T-helper 17 cell (primary cell): ENCODE data around the gene GJB4. TPM values are rescaled to one million over a fixed set of nuclear protein-coding genes. Genes with fewer than 3 reads are reported as not detected.
A peak's percentile ranks its signal among the peaks of the same experiment; 100 is the strongest.

ENCODE experiments used
- ATAC-seq: fragments of 150-1000 bp; cut with Tn5 transposase; 2 replicates; pipeline ENCODE4 v1.10.0; 2021; ENCODE audit warnings: mild to moderate bottlenecking, moderate library complexity
- DNase-seq, 3 donors: peaks; one replicate each; pipeline versions ENCODE4 v3.0.0 to v3.0.0-alpha.2; 2020 to 2021
- H3K9me3 ChIP-seq: one replicate; pipeline ENCODE4 v1.7.0; 2013; ENCODE audit warnings: low read length, mild to moderate bottlenecking; ENCODE audit not compliant: control insufficient read depth, poor library complexity, severe bottlenecking
- H3K27ac Mint-ChIP-seq: one replicate; pipeline ENCODE4 v1.8.0; 2022; ENCODE audit warnings: mild to moderate bottlenecking, moderate library complexity, mixed read lengths
- H3K27me3 Mint-ChIP-seq: one replicate; pipeline ENCODE4 v1.8.0; 2022; ENCODE audit warnings: mixed read lengths
- H3K36me3 Mint-ChIP-seq: one replicate; pipeline ENCODE4 v1.8.0; 2022; ENCODE audit warnings: low read depth, mixed read lengths
- H3K4me1 Mint-ChIP-seq: one replicate; pipeline ENCODE4 v1.8.0; 2022; ENCODE audit warnings: mild to moderate bottlenecking, mixed read lengths
- H3K4me3 Mint-ChIP-seq: one replicate; pipeline ENCODE4 v1.8.0; 2022; ENCODE audit warnings: mild to moderate bottlenecking, moderate library complexity, mixed read lengths
- total RNA-seq, 4 donors: library from RNA in 2 of 4; stranded (reverse) in 2 of 4; gene quantifications; one replicate each; pipeline ENCODE4 v1.2.3 and lab custom pipeline; 2022 to 2026

GJB4 gene
- total RNA-seq, 2 donors from 2014 or later = not detected

- Mint-ChIP-seq H3K27me3 (peaks cover 70% of the 10 kb centered on the region), H3K36me3 (peaks cover 2% of the 10 kb centered on the region), H3K27ac (no peak overlapping the region), H3K4me1 (peaks cover 12% of the 10 kb centered on the region), H3K4me3 (no peak overlapping the region)
- no peaks in the 10 kb centered on the region for H3K9me3 ChIP-seq
- no peak for ATAC-seq
- no peak for DNase-seq
Observed at GRCh38 chr1:34785875-34786470, 26.4 kb downstream of the GJB4 start.

DNA sequence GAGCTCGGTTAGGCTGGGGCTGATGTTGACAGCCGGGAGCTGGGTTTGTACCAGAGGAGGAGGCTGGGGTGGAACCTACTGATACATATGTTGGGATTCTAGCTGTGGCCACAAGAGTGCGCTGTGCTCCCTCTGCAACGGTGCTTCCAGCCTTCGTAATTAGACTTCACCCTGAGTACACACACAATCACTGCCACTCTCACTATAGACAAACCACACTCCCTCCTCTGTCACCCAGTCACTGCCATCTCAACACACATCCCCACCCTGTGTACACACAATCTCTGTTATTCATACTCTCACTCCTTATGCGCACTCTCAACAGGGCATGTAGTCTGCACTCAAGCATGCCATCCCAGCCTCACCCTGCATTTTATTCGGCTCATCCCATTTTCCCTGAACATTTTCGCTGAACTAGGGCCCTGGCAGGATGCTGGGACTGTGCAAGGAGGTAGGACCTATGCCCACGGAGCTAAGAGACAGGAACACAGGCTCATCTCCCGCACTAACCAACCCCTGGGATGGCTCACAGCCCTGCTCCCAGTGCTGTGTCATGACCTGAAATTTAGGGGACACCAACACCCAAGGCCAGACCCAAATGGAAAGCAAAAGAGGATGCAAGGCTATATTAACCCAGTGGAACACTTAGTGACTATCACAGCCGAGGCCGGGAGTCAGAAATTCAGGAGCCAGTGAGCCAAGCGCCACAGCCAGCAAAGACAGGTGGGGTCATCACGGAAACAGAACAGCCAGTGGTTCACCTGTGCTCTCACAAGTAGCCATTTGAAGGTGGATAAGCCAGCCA lies 27.2 kb downstream of the GJB4 start:
- Mint-ChIP-seq H3K27me3 (peaks cover 74% of the 10 kb centered on the region), H3K4me3 (no peak overlapping the region), H3K27ac (no peak overlapping the region), H3K36me3 (peaks cover 2% of the 10 kb centered on the region), H3K4me1 (peaks cover 12% of the 10 kb centered on the region)
- ATAC-seq (peak; percentile 87), DNase-seq (peak in 2 of 3 donors; percentile 22 to 31)
- H3K9me3 ChIP-seq = no peaks in the 10 kb centered on the region

DNA sequence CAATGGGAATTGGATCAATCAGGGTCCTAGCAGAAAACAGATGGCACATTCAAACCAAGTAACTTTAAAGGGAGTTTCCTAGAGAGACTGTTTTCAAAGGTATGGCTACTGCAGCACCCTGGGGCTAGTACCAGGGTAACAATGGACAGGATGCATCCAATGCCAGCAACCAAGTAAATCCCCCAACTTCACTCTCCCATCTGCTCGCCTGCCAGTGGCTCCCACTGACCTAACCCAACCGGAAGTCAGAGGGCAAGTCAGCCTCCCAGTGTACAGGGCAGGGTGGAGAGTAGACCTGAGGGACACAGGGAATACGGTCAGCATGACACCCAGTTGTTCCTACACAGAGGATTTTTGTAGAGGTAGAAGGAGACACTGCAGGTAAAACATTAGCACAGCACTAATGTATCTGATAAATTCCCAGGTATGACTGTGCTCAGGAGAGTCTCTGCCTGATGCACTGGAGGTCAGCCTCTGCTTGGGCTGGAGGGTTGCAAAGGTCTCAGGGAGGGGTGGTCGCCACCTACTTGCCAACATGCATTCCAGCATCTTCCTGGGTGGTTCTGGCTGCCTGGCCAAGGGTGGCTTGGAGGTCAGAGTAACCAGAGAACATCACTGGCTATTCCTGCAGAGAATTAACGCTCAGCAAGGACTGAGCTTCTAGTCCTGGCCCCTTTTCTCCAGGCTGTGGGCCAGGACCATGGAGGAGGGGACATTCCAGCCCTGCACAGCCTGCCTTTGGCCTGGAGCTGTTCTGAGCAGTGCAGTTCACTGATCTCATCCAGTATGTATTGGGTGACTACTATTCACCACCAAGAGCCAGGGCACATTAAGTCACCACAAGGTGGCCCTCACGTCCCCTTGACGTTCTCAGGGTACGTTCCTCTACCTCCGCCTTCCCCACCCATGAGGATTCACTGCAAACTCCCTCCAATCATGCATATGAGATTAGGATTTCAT lies 28.2 kb downstream of the GJB4 start:
- H3K27ac Mint-ChIP-seq = no peak overlapping the region
- peaks cover 2% of the 10 kb centered on the region for H3K36me3 Mint-ChIP-seq
- no peak for DNase-seq
- peaks cover 77% of the 10 kb centered on the region for H3K27me3 Mint-ChIP-seq
- ATAC-seq = no peak
- H3K4me3 Mint-ChIP-seq = peak overlapping the region; percentile 8
- H3K4me1 Mint-ChIP-seq = peaks cover 11% of the 10 kb centered on the region
- H3K9me3 ChIP-seq = no peaks in the 10 kb centered on the region

DNA sequence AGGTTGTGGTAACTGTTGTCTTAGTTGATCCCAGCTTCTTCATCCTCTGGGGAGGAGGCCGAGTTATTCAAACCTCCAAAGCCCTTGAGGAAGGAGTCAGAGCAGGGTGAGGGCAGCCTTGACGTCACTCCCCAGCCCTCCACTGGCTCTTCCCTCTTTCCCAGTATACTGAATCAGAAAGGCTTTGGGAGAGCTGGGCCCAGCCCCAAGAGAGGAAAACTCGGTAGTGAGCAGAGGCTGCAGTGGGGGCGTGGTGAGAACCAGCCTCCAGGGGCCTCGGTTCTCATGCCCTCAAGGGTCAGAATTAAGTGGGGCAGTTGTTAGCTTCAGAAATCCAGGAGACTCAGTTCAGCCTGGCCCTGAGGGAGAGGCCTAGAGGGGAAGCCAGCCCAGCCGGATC lies 31.4 kb downstream of the GJB4 start:
- Mint-ChIP-seq H3K4me3 (no peak overlapping the region), H3K27me3 (peaks cover 64% of the 10 kb centered on the region), H3K36me3 (peaks cover 2% of the 10 kb centered on the region), H3K27ac (no peak overlapping the region), H3K4me1 (peaks cover 11% of the 10 kb centered on the region)
- ATAC-seq (no peak), DNase-seq (no peak)
- H3K9me3 ChIP-seq = no peaks in the 10 kb centered on the region

- Mint-ChIP-seq H3K4me3 (peak overlapping the region; percentile 56), H3K27me3 (peaks cover 54% of the 10 kb centered on the region), H3K36me3 (no peaks in the 10 kb centered on the region), H3K4me1 (peaks cover 6% of the 10 kb centered on the region), H3K27ac (no peak overlapping the region)
- H3K9me3 ChIP-seq = no peaks in the 10 kb centered on the region
- ATAC-seq (no peak), DNase-seq (no peak)
Observed at GRCh38 chr1:34792424-34792823, 32.9 kb downstream of the GJB4 start.

- Mint-ChIP-seq H3K27me3 (peaks cover 49% of the 10 kb centered on the region), H3K4me1 (peaks cover 6% of the 10 kb centered on the region), H3K27ac (no peak within 1 kb of the TSS), H3K4me3 (peak within 1 kb of the TSS; percentile 56), H3K36me3 (no peaks in the 10 kb centered on the region)
- no peak for ATAC-seq
- H3K9me3 ChIP-seq = no peaks in the 10 kb centered on the region
- no peak for DNase-seq
Observed at GRCh38 chr1:34792868-34793727, 33.6 kb downstream of the GJB4 start, which contains the start of gene GJA4. Gene GJA4 (plus strand): TSS chr1:34792999. CDS start chr1:34794214, 1,215 bp downstream.

GRCh38 chr1:34794001-34794789 lies 34.7 kb downstream of the GJB4 start:
- Mint-ChIP-seq H3K4me1 (peaks cover 6% of the 10 kb centered on the region), H3K36me3 (no peaks in the 10 kb centered on the region), H3K27ac (no peak overlapping the region), H3K4me3 (no peak overlapping the region), H3K27me3 (peaks cover 38% of the 10 kb centered on the region)
- no peak for ATAC-seq
- H3K9me3 ChIP-seq = no peaks in the 10 kb centered on the region
- DNase-seq = no peak

GRCh38 chr1:34794790-34795180 lies 35.2 kb downstream of the GJB4 start:
- H3K4me1 Mint-ChIP-seq = peaks cover 6% of the 10 kb centered on the region
- ATAC-seq (no peak), DNase-seq (no peak)
- no peak overlapping the region for H3K27ac Mint-ChIP-seq
- H3K27me3 Mint-ChIP-seq = peaks cover 33% of the 10 kb centered on the region
- H3K9me3 ChIP-seq = no peaks in the 10 kb centered on the region
- H3K4me3 Mint-ChIP-seq = no peak overlapping the region
- H3K36me3 Mint-ChIP-seq = no peaks in the 10 kb centered on the region

- Mint-ChIP-seq H3K4me3 (no peak overlapping the region), H3K27ac (no peak overlapping the region), H3K4me1 (peaks cover 5% of the 10 kb centered on the region), H3K36me3 (no peaks in the 10 kb centered on the region), H3K27me3 (peaks cover 27% of the 10 kb centered on the region)
- ATAC-seq (no peak), DNase-seq (no peak)
- H3K9me3 ChIP-seq = no peaks in the 10 kb centered on the region
Observed at GRCh38 chr1:34795916-34796315, 36.4 kb downstream of the GJB4 start.

GRCh38 chr1:34796990-34797389 lies 37.5 kb downstream of the GJB4 start:
- DNase-seq (no peak), ATAC-seq (no peak)
- Mint-ChIP-seq H3K27me3 (peaks cover 20% of the 10 kb centered on the region), H3K4me3 (no peak overlapping the region), H3K27ac (no peak overlapping the region), H3K36me3 (no peaks in the 10 kb centered on the region), H3K4me1 (peaks cover 5% of the 10 kb centered on the region)
- no peaks in the 10 kb centered on the region for H3K9me3 ChIP-seq

DNA sequence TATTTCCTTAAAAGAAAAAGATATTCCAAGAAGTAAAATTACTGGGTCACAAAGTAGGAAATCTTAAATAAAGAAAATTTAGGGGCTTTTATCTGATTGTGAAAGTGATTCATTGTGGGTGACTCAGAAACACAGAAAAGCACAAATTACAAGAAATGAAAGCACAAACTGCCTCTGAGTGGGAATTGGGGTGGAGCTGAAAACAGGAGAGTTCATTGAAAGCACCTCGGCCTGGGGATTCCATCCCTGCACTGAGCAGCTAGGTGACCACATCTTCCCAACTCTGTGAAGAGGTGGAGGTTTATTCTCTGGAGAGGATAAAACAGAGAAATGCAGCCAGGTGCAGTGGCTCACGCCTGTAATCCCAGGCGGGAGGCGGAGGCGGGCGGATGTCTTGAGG lies 40.7 kb downstream of the GJB4 start:
- Mint-ChIP-seq H3K27ac (no peak overlapping the region), H3K27me3 (no peaks in the 10 kb centered on the region), H3K4me1 (peaks cover 2% of the 10 kb centered on the region), H3K4me3 (no peak overlapping the region), H3K36me3 (no peaks in the 10 kb centered on the region)
- ATAC-seq = no peak
- no peak for DNase-seq
- H3K9me3 ChIP-seq = no peaks in the 10 kb centered on the region

- no peak for ATAC-seq
Observed at GRCh38 chr1:34803770-34804169, 44.2 kb downstream of the GJB4 start.

More at GRCh38 chr1:34803770-34804169, 44.2 kb downstream of the GJB4 start:
- Mint-ChIP-seq H3K27me3 (no peaks in the 10 kb centered on the region), H3K36me3 (no peaks in the 10 kb centered on the region), H3K4me1 (peaks cover 2% of the 10 kb centered on the region), H3K4me3 (no peak overlapping the region), H3K27ac (no peak overlapping the region)
- no peak for DNase-seq
- no peaks in the 10 kb centered on the region for H3K9me3 ChIP-seq
